Measurements from ENCODE around the gene SBK3.

GRCh38 chr19:55567708-55568328 is 22.5 kb upstream of the SBK3 start:
- no peak for TF ChIP-seq GATA2 (IDR thresholded peaks at IDR 0.05; ENCODE audit: low read depth, low read length)
- no peak for TF ChIP-seq GATA3 (IDR thresholded peaks at IDR 0.05; ENCODE audit: low read depth, low read length)
